ENCODE measurements around the gene TIMM9. TPM values are rescaled to one million over a fixed set of nuclear protein-coding genes. Genes with fewer than 3 reads are reported as not detected.

The TIMM9 gene
- total RNA-seq, 5 donors from 2014 or later (not counting 1 experiment from before 2014, with no cell fraction given) = 23.4 to 37.4 (median 29.1) TPM

DNA sequence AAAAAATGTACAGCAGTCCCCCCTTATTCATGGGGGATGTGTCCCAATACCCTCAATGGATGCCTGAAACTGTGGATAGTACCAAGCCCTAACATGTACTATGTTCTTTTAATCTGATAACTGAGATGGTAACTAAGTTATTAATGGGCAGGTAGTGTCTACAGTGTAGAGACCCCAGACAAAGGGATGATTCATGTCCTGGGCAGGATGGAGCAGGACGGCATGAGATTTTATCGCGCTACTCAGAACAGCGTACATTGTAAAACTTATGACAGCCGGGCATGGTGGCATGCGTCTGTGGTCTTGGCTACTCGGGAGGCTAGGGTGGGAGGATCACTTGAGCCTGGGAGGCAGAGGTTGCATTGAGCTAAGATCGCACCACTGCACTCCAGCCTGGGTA lies 37.3 kb upstream of the TIMM9 start:
- H3K9me3 Mint-ChIP-seq = no peaks in the 10 kb centered on the region
- Histone ChIP-seq H3K4me3 (ENCODE audit: control insufficient read depth in 1 of 2, extremely low read depth in 1 of 2, low read length in 1 of 2) (no peak overlapping the region), H3K36me3 (ENCODE audit: control insufficient read depth in 2 of 2, extremely low read depth in 1 of 2, insufficient read depth in 1 of 2, low read length in 1 of 2) (peaks cover 7 to 62% of the 10 kb centered on the region in 2 donors), H3K27ac (ENCODE audit: low read length) (no peak overlapping the region), H3K9me3 (no peaks in the 10 kb centered on the region), H3K27me3 (replicated peaks in 1 of 2; ENCODE audit: control insufficient read depth in 2 of 2, extremely low read depth in 1 of 2, insufficient read depth in 2 of 2, low read length in 1 of 2) (no peaks in the 10 kb centered on the region), H3K4me1 (ENCODE audit: control insufficient read depth in 1 of 2, extremely low read depth in 1 of 2, insufficient read depth in 2 of 2, low read length in 2 of 2) (no peaks in the 10 kb centered on the region)
- POLR2A ChIA-PET = no interaction called here
- H3K27ac Mint-ChIP-seq = no peak overlapping the region
- WGBS (ENCODE audit: insufficient coverage) = 100% methylated on average over 6 of the region's 8 CpGs
- no peaks in the 10 kb centered on the region for H3K27me3 Mint-ChIP-seq
- H3K4me1 Mint-ChIP-seq = peaks cover 2 to 4% (median 3%) of the 10 kb centered on the region in 3 donors
- DNase-seq (no peak), ATAC-seq (replicated peaks in 1 of 4) (no peak)
- peaks cover 67% of the 10 kb centered on the region for H3K36me3 Mint-ChIP-seq
- no peak overlapping the region for H3K4me3 Mint-ChIP-seq
- CTCF ChIA-PET = no interaction called here

- H3K4me3 ChIP-seq (ENCODE audit: control insufficient read depth in 1 of 2, extremely low read depth in 1 of 2, low read length in 1 of 2) = no peak overlapping the region
- peaks cover 2 to 5% (median 3%) of the 10 kb centered on the region in 3 donors for H3K4me1 Mint-ChIP-seq
- CTCF ChIA-PET = interaction anchor here in 1 of 2 donors (0.6 kb wide), 1 partner anchor 299 kb away, joined by 4 read pairs; no protein-coding TSS in a partner anchor
- no peaks in the 10 kb centered on the region for H3K9me3 Mint-ChIP-seq
- H3K36me3 ChIP-seq (ENCODE audit: control insufficient read depth in 2 of 2, extremely low read depth in 1 of 2, insufficient read depth in 1 of 2, low read length in 1 of 2) = peaks cover 7 to 57% of the 10 kb centered on the region in 2 donors
- H3K9me3 ChIP-seq = no peaks in the 10 kb centered on the region
- H3K27ac ChIP-seq (ENCODE audit: low read length) = no peak overlapping the region
- H3K27ac Mint-ChIP-seq = no peak overlapping the region
- DNase-seq (no peak), ATAC-seq (replicated peaks in 1 of 4) (no peak)
- no peak overlapping the region for H3K4me3 Mint-ChIP-seq
- H3K4me1 ChIP-seq (ENCODE audit: control insufficient read depth in 1 of 2, extremely low read depth in 1 of 2, insufficient read depth in 2 of 2, low read length in 2 of 2) = no peaks in the 10 kb centered on the region
- H3K27me3 ChIP-seq (replicated peaks in 1 of 2; ENCODE audit: control insufficient read depth in 2 of 2, extremely low read depth in 1 of 2, insufficient read depth in 2 of 2, low read length in 1 of 2) = no peaks in the 10 kb centered on the region
- WGBS (ENCODE audit: insufficient coverage) = 100% methylated on average over 2 of the region's 2 CpGs
- H3K36me3 Mint-ChIP-seq = peaks cover 58% of the 10 kb centered on the region
- no peaks in the 10 kb centered on the region for H3K27me3 Mint-ChIP-seq
- POLR2A ChIA-PET = no interaction called here
These were observed 35.8 kb upstream of the TIMM9 start for GRCh38 chr14:58463147-58463546.

GRCh38 chr14:58460772-58461171 lies 33.4 kb upstream of the TIMM9 start:
- H3K4me1 Mint-ChIP-seq = peaks cover 2 to 5% (median 3%) of the 10 kb centered on the region in 3 donors
- Histone ChIP-seq H3K9me3 (no peaks in the 10 kb centered on the region), H3K4me3 (ENCODE audit: control insufficient read depth in 1 of 2, extremely low read depth in 1 of 2, low read length in 1 of 2) (no peak overlapping the region), H3K4me1 (ENCODE audit: control insufficient read depth in 1 of 2, extremely low read depth in 1 of 2, insufficient read depth in 2 of 2, low read length in 2 of 2) (no peaks in the 10 kb centered on the region), H3K27ac (ENCODE audit: low read length) (no peak overlapping the region), H3K27me3 (replicated peaks in 1 of 2; ENCODE audit: control insufficient read depth in 2 of 2, extremely low read depth in 1 of 2, insufficient read depth in 2 of 2, low read length in 1 of 2) (no peaks in the 10 kb centered on the region), H3K36me3 (ENCODE audit: control insufficient read depth in 2 of 2, extremely low read depth in 1 of 2, insufficient read depth in 1 of 2, low read length in 1 of 2) (peaks cover 4 to 64% of the 10 kb centered on the region in 2 donors)
- no peaks in the 10 kb centered on the region for H3K27me3 Mint-ChIP-seq
- peaks cover 62% of the 10 kb centered on the region for H3K36me3 Mint-ChIP-seq
- no peak overlapping the region for H3K4me3 Mint-ChIP-seq
- no peaks in the 10 kb centered on the region for H3K9me3 Mint-ChIP-seq
- ATAC-seq (replicated peaks in 1 of 4) (no peak), DNase-seq (no peak)
- no peak overlapping the region for H3K27ac Mint-ChIP-seq
- CTCF ChIA-PET = no interaction called here
- WGBS (ENCODE audit: insufficient coverage) = no CpG with 5 or more reads among the region's 2 CpGs
- POLR2A ChIA-PET = no interaction called here

DNA sequence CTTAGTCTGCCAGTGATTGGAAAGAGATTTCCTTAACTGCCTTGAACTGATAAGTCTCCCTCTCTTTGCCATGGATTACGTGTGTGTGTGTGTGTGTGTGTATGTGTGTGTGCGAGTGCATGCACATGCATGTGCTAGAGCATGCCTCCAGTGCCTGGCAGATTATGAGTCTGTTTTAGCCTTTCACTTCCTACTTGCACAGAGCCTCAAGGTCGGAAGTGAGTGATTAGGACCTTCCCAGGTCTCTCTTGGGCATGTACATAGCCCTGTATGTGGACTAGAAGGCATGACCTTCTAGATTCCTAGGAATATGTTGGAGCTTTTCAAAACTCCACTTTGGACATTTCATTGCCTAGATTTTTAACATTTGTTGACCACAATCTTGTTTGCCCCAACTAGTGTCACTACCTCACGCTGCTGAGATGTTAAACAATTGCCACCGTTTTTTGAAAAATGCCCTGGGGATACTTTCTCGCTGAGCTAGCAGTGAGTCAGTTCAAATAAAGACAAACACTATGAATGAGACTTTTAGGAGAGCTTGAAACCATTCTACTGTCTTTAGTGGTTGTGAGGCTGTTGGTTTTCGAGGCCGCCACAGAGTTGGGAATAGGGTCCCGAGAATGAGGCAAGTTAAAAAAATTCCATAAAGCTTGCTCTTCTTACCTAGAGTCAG lies 28.4 kb upstream of the TIMM9 start:
- no peak for ATAC-seq (replicated peaks in 1 of 4)

DNA sequence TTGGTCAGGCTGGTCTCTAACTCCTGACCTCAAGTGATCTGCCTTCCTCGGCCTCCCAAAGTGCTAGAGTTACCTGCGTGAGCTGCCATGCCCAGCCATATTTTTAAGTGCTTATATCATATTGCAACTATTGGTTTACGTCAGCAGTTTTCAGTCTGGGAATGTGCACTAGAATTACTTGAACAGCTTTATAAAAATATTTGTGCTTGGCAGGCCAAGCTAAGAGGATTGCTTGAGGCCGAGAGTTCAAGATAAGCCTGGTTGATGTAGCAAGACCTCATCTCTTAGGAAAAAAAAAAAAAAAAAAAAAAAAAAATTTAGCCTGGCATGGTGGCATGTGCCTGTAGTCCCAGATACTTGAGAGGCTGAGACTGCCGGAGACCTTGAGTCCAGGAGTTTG lies 17.3 kb upstream of the TIMM9 start:
- no peaks in the 10 kb centered on the region for H3K27me3 Mint-ChIP-seq
- POLR2A ChIA-PET = no interaction called here

More for the DNA sequence above, 28.4 kb upstream of the TIMM9 start:
- no peak for DNase-seq
- peaks cover 5 to 54% of the 10 kb centered on the region in 2 donors for H3K36me3 ChIP-seq (ENCODE audit: control insufficient read depth in 2 of 2, extremely low read depth in 1 of 2, insufficient read depth in 1 of 2, low read length in 1 of 2)
- Mint-ChIP-seq H3K4me1 (peaks cover 2 to 5% (median 3%) of the 10 kb centered on the region in 3 donors), H3K9me3 (peaks cover 0 to 3% (median 0%) of the 10 kb centered on the region in 3 donors), H3K27me3 (no peaks in the 10 kb centered on the region), H3K36me3 (peaks cover 57% of the 10 kb centered on the region), H3K27ac (no peak overlapping the region), H3K4me3 (no peak overlapping the region)
- POLR2A ChIA-PET = interaction anchor here in 1 of 2 donors (0.7 kb wide), 1 partner anchor 260 kb away, joined by 3 read pairs; no protein-coding TSS in a partner anchor
- H3K4me1 ChIP-seq (ENCODE audit: control insufficient read depth in 1 of 2, extremely low read depth in 1 of 2, insufficient read depth in 2 of 2, low read length in 2 of 2) = no peaks in the 10 kb centered on the region
- 86% methylated on average over 1 of the region's 9 CpGs for WGBS (ENCODE audit: insufficient coverage)
- H3K27me3 ChIP-seq (replicated peaks in 1 of 2; ENCODE audit: control insufficient read depth in 2 of 2, extremely low read depth in 1 of 2, insufficient read depth in 2 of 2, low read length in 1 of 2) = no peaks in the 10 kb centered on the region
- H3K9me3 ChIP-seq = no peaks in the 10 kb centered on the region
- no peak overlapping the region for H3K27ac ChIP-seq (ENCODE audit: low read length)
- H3K4me3 ChIP-seq (ENCODE audit: control insufficient read depth in 1 of 2, extremely low read depth in 1 of 2, low read length in 1 of 2) = no peak overlapping the region
- CTCF ChIA-PET = interaction anchor here in 1 of 2 donors (0.6 kb wide), 2 partner anchors 35 to 74 kb away, joined by 3 read pairs; no protein-coding TSS in a partner anchor

DNA sequence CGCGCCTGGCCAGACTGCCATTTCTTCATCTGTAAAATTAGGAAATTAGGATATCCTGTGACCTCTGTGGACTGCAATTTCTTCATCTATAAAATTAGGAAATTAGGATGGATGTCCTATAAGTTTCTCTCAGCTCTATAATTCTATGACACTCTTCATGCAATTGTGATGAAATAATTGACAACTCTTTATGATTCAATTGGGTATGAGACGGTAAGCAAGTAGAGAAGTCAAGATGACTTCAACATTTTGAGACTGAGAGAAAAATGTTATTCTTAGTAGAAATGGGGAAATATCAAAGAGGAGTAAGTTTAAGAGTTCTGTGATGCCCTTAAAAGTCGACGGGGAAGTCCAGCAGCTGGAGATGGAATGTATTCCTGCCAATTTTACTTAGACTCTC lies 12.1 kb upstream of the TIMM9 start:
- Histone ChIP-seq H3K9me3 (no peaks in the 10 kb centered on the region), H3K4me3 (ENCODE audit: control insufficient read depth in 1 of 2, extremely low read depth in 1 of 2, low read length in 1 of 2) (no peak overlapping the region), H3K36me3 (ENCODE audit: control insufficient read depth in 2 of 2, extremely low read depth in 1 of 2, insufficient read depth in 1 of 2, low read length in 1 of 2) (peaks cover 0 to 65% of the 10 kb centered on the region in 2 donors), H3K4me1 (ENCODE audit: control insufficient read depth in 1 of 2, extremely low read depth in 1 of 2, insufficient read depth in 2 of 2, low read length in 2 of 2) (no peaks in the 10 kb centered on the region), H3K27me3 (replicated peaks in 1 of 2; ENCODE audit: control insufficient read depth in 2 of 2, extremely low read depth in 1 of 2, insufficient read depth in 2 of 2, low read length in 1 of 2) (no peaks in the 10 kb centered on the region), H3K27ac (ENCODE audit: low read length) (no peak overlapping the region)
- CTCF ChIA-PET = no interaction called here
- no peaks in the 10 kb centered on the region for H3K27me3 Mint-ChIP-seq
- H3K4me1 Mint-ChIP-seq = peaks cover 0 to 10% (median 5%) of the 10 kb centered on the region in 3 donors
- WGBS (ENCODE audit: insufficient coverage) = no CpG with 5 or more reads among the region's 5 CpGs
- ATAC-seq (replicated peaks in 1 of 4) (no peak), DNase-seq (no peak)
- no peaks in the 10 kb centered on the region for H3K9me3 Mint-ChIP-seq
- POLR2A ChIA-PET = no interaction called here
- peaks cover 56% of the 10 kb centered on the region for H3K36me3 Mint-ChIP-seq
- H3K27ac Mint-ChIP-seq = no peak overlapping the region
- H3K4me3 Mint-ChIP-seq = no peak overlapping the region

More for the DNA sequence above, 17.3 kb upstream of the TIMM9 start:
- H3K27ac ChIP-seq (ENCODE audit: low read length) = no peak overlapping the region
- CTCF ChIA-PET = interaction anchor here in 1 of 2 donors (0.5 to 0.9 kb wide), 3 partner anchors 1320 to 1925 kb away, joined by 3 to 5 read pairs (median 4); no protein-coding TSS in a partner anchor
- WGBS (ENCODE audit: insufficient coverage) = no CpG with 5 or more reads among the region's 5 CpGs
- Mint-ChIP-seq H3K9me3 (no peaks in the 10 kb centered on the region), H3K27ac (no peak overlapping the region), H3K4me3 (no peak overlapping the region), H3K36me3 (peaks cover 31% of the 10 kb centered on the region), H3K4me1 (no peaks in the 10 kb centered on the region)
- no peak overlapping the region for H3K4me3 ChIP-seq (ENCODE audit: control insufficient read depth in 1 of 2, extremely low read depth in 1 of 2, low read length in 1 of 2)
- no peak for ATAC-seq (replicated peaks in 1 of 4)
- H3K36me3 ChIP-seq (ENCODE audit: control insufficient read depth in 2 of 2, extremely low read depth in 1 of 2, insufficient read depth in 1 of 2, low read length in 1 of 2) = peaks cover 0 to 52% of the 10 kb centered on the region in 2 donors
- no peaks in the 10 kb centered on the region for H3K9me3 ChIP-seq
- DNase-seq = no peak
- H3K4me1 ChIP-seq (ENCODE audit: control insufficient read depth in 1 of 2, extremely low read depth in 1 of 2, insufficient read depth in 2 of 2, low read length in 2 of 2) = no peaks in the 10 kb centered on the region
- H3K27me3 ChIP-seq (replicated peaks in 1 of 2; ENCODE audit: control insufficient read depth in 2 of 2, extremely low read depth in 1 of 2, insufficient read depth in 2 of 2, low read length in 1 of 2) = no peaks in the 10 kb centered on the region

Data from T-cell (primary cell).